GM12864 (cell line): ENCODE measurements around the gene ARID1B.

Experiments
- DNase-seq: peaks from one replicate; pipeline ENCODE4 v3.0.0-alpha.2; 2011; ENCODE audit warnings: low read depth
- H3K4me3 ChIP-seq: 2 replicates; pipeline ENCODE4 v1.5.1; 2011; ENCODE audit warnings: mild to moderate bottlenecking, low read depth, low read length, control low read depth
- TF ChIP-seq, protein P1 (sequence below): IDR thresholded peaks from 2 replicates; pipeline ENCODE4 v1.5.1; 2011; ENCODE audit warnings: low read depth, mild to moderate bottlenecking, moderate library complexity, low read length, control low read depth, inconsistent platforms; ENCODE audit errors: missing control alignments

ARID1B gene

DNA sequence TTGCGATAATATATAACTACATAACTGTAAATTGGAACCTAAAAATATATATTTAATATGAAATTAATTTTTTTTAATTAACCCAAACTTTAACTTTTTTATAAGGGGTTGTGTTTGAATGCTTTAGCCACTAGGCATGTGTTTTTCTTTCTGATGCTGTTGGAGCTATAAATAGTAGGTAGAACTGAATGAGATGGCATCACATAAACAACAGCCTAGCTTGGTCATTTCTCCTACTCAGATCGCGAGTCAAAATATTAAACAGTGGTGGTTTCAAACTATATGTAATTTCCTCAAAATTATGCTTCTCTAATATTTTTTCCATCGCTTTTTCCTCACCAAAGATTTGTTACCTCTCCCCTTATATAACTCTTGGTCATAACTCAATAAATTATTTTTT, 243.2 kb downstream of the ARID1B start:
- TF ChIP-seq, protein P1, sequence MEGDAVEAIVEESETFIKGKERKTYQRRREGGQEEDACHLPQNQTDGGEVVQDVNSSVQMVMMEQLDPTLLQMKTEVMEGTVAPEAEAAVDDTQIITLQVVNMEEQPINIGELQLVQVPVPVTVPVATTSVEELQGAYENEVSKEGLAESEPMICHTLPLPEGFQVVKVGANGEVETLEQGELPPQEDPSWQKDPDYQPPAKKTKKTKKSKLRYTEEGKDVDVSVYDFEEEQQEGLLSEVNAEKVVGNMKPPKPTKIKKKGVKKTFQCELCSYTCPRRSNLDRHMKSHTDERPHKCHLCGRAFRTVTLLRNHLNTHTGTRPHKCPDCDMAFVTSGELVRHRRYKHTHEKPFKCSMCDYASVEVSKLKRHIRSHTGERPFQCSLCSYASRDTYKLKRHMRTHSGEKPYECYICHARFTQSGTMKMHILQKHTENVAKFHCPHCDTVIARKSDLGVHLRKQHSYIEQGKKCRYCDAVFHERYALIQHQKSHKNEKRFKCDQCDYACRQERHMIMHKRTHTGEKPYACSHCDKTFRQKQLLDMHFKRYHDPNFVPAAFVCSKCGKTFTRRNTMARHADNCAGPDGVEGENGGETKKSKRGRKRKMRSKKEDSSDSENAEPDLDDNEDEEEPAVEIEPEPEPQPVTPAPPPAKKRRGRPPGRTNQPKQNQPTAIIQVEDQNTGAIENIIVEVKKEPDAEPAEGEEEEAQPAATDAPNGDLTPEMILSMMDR, result no peak
- no peak for DNase-seq

DNA sequence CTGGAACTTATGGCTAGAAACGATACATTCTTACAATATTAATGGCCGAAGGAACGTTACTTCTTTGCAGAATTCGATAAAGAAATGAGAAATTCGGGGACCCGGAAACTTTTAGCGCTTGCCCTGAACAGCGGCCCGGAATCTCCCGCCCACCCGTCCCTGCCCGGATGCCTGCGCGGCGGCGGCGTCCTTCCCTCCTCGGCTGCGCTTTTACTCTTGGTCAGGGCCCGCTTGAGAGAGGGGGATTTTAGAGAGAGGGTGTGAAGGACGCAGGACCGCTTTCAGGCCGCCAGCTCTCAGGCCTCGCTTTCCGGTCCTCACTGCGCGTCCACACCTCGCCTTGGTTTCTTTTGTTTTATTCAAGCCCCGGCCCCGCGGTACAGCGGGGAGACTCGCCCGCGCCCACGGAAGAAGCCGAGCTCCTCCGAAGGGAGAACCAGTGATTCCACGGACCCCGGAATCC, 243.7 kb downstream of the ARID1B start:
- peak overlapping the region; percentile 92 for H3K4me3 ChIP-seq
- DNase-seq, result peak; percentile 31
- TF ChIP-seq, protein P1, result no peak

More for the DNA sequence above, 243.2 kb downstream of the ARID1B start:
- peak overlapping the region; percentile 92 for H3K4me3 ChIP-seq

DNA sequence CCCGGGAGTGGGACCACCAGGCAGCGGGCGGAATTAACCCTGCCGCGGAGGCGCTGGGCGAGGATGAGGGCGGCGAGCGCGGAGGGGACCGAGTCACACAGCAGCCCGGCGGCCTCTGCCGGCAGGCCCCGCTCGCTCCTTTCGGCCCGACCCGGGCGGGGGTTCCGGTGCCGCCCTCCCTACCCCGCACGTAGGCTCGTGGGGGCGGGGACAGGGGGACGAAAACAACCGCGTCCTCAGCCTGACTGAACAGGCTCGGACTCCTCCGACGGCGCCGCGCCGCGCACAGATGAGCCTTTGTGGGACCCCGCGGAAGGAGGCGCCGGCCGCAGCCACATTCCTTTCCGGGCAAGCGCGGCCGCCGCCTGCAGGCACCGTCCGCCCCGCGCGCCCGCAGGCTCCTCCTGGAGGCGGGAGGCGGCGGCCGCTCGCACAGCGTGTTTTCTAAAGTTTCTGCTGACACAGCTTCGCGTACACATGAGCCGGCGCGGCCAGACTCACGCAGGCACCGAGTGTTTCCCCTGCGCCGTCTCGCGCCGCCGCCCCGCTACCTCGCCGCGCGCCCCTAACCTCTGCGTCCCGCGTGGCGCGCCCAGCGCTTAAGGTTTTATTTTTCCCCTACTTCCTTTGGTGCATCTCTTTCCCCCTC, 244.3 kb downstream of the ARID1B start:
- TF ChIP-seq, protein P1, result peak; percentile 4
- DNase-seq, result peak; percentile 59

DNA sequence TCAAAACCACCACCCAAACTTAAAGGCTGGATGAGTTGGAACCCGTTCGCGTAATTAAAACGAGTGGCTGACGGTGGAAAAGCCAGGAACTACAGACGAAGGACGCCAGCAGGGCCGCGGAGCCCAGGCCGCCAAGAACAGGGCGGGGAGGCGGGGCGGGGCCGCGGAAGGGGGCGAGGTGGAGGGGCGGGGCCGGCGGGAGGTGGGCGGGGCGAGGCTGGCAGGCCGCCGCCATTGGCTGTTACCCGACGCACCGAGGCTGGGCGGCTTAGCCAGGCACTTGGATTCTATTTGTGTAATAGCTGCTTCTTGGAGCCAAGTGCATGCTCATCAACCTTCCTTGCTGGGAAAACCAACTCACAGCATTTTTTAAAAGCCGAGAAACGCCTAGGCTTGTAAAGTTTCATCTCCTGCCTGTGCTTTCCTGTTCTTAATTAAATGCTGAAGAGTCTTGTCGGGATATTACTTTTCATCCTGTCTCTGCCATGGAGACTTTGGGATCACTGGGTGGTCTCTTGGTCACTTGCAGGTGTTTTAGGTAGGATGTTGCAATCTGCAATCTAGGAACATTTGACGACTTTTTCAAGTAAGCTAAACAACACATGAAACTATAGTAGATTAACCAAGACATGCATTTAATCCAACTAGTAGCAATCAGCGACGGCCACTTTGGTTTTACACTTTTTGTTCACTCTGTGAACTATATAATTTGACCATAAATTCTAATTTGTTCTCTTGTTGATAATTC, 245.0 kb downstream of the ARID1B start:
- peak; percentile 30 for DNase-seq
- peak overlapping the region; percentile 92 for H3K4me3 ChIP-seq
- TF ChIP-seq, protein P1, result no peak

More for the DNA sequence above, 244.3 kb downstream of the ARID1B start:
- H3K4me3 ChIP-seq, result peak overlapping the region; percentile 92

DNA sequence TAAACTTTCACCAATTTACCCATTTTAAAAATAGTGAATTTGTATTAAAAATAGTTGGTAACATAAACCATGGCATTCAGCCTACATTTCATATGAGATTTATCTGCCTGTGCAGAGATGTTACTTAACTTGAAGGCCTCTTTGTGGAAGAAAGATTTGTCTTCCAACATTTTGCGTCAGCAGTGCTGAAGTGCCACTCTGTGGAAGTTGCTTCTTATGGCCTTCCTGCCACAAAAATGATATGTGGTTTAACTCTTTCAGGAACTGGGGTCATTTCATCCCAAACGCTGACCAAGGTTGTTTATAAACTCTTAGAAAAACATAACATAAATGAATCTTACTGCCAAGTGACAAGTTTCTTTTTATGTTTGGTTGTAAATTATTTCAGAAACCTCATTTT, 246.8 kb downstream of the ARID1B start:
- TF ChIP-seq, protein P1, result no peak
- H3K4me3 ChIP-seq, result no peak overlapping the region
- no peak for DNase-seq

DNA sequence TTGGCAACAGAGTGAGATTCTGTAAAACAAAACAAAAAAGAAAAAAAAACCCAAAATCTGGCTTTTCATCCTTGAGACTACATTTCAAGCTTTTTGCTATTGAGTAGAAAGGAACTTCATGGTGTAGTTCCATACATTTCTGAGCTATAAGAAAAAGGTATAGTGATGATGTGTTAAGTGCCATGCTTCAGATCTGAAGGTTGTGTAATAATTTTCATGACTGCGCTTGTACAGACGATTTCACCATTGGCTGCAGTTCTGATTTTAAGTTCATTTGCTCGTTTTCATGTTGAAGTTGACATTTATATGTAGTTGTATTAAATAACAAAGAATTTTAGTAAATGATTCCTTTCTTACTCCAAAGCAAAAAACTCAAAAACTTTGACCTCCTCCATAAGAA, 247.6 kb downstream of the ARID1B start:
- no peak overlapping the region for H3K4me3 ChIP-seq
- TF ChIP-seq, protein P1, result no peak
- no peak for DNase-seq
